LNCaP clone FGC (cell line): Measurements from ENCODE around the gene ACOT7.

Source experiments
- DNase-seq: peaks from one replicate; pipeline ENCODE4 v3.0.0-alpha.2; 2011; ENCODE audit warnings: low read depth
- H3K4me3 ChIP-seq: 2 replicates; pipeline ENCODE4 v1.5.1; 2011; ENCODE audit warnings: mild to moderate bottlenecking, low read depth, low read length, control low read depth
- TF ChIP-seq, protein P1 (sequence below): IDR thresholded peaks from 2 replicates; pipeline ENCODE4 v1.5.1; 2012; ENCODE audit warnings: mild to moderate bottlenecking; ENCODE audit not compliant: control insufficient read depth, insufficient read depth; ENCODE audit errors: extremely low read depth

Gene ACOT7

DNA sequence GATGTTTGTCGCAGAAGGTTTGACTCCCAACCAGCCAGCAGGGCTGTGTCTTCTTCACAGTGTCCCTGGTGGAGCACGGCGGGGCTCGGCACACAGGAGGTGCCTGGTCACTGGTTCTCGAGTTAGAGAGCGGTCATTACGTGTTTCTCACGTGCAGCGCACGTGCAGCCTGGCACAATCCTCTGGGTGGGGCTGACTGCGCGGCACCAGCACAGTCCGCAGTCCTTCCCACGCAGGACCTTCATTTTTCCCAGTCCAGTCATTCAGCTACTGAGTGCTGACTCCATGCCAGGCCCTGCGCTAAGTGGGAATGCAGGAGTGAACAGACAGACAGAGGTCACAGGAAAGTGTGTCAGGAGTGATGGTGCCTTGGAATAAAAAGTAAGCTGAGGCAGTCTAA is 86.5 kb downstream of the ACOT7 start:
- H3K4me3 ChIP-seq, result no peak overlapping the region
- TF ChIP-seq, protein P1, sequence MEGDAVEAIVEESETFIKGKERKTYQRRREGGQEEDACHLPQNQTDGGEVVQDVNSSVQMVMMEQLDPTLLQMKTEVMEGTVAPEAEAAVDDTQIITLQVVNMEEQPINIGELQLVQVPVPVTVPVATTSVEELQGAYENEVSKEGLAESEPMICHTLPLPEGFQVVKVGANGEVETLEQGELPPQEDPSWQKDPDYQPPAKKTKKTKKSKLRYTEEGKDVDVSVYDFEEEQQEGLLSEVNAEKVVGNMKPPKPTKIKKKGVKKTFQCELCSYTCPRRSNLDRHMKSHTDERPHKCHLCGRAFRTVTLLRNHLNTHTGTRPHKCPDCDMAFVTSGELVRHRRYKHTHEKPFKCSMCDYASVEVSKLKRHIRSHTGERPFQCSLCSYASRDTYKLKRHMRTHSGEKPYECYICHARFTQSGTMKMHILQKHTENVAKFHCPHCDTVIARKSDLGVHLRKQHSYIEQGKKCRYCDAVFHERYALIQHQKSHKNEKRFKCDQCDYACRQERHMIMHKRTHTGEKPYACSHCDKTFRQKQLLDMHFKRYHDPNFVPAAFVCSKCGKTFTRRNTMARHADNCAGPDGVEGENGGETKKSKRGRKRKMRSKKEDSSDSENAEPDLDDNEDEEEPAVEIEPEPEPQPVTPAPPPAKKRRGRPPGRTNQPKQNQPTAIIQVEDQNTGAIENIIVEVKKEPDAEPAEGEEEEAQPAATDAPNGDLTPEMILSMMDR, result no peak
- DNase-seq, result no peak

DNA sequence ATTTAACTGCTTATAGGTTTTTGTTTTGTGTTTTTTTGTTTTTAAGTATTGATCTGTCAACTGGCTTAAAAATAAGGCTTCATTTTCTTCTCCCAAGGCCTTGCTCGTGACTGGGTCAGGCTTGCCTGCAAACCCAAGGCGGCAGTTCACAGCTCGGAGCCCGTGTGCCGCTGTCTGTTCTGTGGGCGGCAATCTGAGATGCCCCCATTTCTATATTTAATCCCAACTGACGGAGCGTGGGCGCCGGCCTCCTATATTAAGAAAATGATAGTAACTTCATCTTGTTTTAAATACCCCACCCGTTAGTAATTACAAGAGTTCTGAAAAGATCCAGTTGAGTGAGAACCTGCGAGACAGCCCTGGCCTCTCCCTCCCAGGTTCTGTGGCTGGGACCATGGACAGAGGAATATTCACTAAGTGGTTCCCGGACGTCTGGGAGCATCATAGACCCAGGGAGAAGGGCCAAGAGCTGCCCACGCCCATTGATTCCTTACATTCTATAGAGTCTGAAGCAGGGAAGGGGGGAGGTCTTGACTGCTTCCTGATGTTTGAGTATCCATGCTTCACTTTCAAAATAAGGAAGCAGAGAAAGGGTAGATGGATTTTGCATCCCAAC is 90.1 kb downstream of the ACOT7 start:
- H3K4me3 ChIP-seq, result no peak overlapping the region
- TF ChIP-seq, protein P1, result no peak
- no peak for DNase-seq

DNA sequence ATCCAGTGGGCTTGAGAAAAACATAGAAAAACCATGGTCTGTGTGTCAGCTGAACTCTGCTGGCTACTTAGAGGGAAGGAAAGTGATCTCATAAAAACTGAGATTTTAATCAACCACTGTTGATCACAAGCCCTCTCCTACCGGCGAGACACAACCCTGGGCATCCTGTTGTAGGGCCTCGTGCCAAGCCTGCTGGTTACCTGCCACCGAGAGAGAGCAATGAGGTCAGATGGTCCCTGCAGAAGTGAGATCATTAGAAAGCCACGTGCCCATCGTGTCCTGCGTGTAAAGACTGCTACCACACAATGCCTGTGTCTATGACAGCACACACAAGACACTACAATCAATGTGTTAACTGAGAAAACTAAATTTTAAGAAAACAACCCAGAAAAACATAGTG is 91.0 kb downstream of the ACOT7 start:
- no peak overlapping the region for H3K4me3 ChIP-seq
- TF ChIP-seq, protein P1, result no peak

DNA sequence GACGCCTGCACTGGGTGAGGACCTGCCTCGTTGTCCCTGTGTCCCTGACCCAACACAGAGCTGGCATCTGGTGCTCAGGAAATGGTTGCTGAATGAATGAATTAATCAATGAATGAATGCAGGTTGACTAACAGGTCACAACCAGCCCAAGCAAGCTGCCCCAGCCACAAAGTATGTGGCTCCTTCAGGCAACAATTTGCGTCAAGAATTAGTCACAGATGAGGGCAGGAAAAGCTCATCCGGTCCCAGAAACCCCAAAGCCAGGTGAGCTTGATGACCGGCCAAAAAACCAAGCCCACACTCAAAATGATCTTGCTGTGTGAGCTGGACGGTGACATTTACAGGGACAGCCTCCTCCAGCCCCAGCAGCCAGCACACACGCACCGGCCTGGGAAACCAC is 92.0 kb downstream of the ACOT7 start:
- DNase-seq, result no peak
- H3K4me3 ChIP-seq, result no peak overlapping the region
- TF ChIP-seq, protein P1, result no peak

More for the DNA sequence above, 91.0 kb downstream of the ACOT7 start:
- DNase-seq, result peak; percentile 88

DNA sequence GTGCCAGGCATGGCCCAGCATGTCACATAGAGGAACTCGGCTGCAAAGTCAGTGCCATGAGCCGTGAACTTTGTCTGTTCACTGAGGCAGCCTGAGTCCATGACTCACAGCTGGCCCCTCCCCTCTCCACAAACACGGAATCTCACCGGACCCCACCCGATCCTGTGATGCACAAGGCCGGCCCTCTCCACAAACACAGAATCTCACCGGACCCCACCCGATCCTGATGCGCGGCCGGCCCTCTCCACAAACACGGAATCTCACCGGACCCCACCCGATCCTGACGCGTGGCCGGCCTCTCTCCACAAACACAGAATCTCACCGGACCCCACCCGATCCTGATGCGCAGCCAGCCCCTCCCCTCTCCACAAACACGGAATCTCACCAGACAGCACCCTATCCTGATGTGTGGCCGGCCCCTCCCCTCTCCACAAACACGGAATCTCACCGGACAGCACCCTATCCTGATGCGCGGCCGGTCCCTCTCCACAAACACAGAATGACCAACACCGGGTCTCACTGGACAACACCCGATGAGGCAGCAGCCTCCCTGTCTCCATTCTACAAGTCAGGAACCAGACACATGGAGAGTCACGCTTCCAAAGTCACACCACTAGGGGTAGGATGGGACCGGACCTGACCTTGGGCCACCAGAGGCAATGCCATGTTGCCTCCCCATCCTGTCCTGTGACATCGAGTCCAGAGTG is 93.1 kb downstream of the ACOT7 start:
- DNase-seq, result no peak
- TF ChIP-seq, protein P1, result no peak
- no peak overlapping the region for H3K4me3 ChIP-seq

DNA sequence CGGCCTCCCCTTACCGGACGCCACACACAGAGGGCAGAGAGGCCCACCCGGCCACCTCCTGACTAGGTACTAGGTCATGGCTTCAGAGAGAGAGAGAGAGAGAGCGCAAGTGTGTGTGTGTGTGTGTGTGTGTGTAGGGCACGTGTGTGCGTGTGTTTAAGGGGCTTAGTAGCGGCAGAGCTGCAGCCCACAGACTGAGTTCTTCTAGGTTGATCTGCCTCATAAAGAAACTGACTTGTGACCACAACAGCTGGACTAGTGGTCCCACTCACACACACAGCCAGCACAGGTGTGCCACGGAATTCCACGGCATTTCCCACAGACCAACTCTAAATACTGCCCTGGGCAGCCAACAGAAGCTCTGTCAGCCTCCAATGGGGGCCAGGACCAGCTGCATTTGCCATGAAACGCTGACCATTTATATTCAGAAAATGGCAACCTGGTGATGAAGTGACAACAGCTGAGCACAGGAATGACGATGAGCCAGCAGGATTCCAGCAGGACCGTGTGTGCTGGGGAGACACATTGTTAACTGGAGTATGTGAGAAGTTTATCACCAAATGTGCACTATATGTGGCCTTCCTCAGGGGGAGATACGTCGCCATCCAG is 93.9 kb downstream of the ACOT7 start:
- TF ChIP-seq, protein P1, result no peak
- DNase-seq, result no peak
- H3K4me3 ChIP-seq, result no peak overlapping the region
